NCI-H526 (cell line): ENCODE results near the gene DGLUCY.
A peak's percentile ranks its signal among the peaks of the same experiment; 100 is the strongest.
"Not testable (repeated sequence)": the region's sequence is repeated elsewhere in the genome, so short reads cannot be mapped to it uniquely, and the experiment has no call there.

Experiments
- DNase-seq, 2 experiments: peaks; one replicate each; lab custom pipeline; 2025; lab: John Stamatoyannopoulos, UW

DGLUCY gene

GRCh38 chr14:91108941-91109611, 4.8 kb upstream of the DGLUCY start:
- no peak for DNase-seq

- DNase-seq: no peak
Observed at GRCh38 chr14:91111443-91111842, 2.4 kb upstream of the DGLUCY start.

GRCh38 chr14:91112194-91112593, 1.7 kb upstream of the DGLUCY start:
- peak in 1 of 2 experiments; percentile 19 for DNase-seq

- DNase-seq: peak in 1 of 2 experiments; percentile 76
Observed at GRCh38 chr14:91114079-91115065, 499 bp downstream of the DGLUCY start.

GRCh38 chr14:91115986-91116770, 2.3 kb downstream of the DGLUCY start:
- DNase-seq: no peak

GRCh38 chr14:91116913-91117588, 3.2 kb downstream of the DGLUCY start:
- DNase-seq: no peak

- no peak for DNase-seq
Observed at GRCh38 chr14:91117960-91118359, 4.1 kb downstream of the DGLUCY start.

- DNase-seq: no peak
Observed at GRCh38 chr14:91118511-91119068, 4.7 kb downstream of the DGLUCY start.

GRCh38 chr14:91119556-91120311, 5.9 kb downstream of the DGLUCY start:
- DNase-seq: no peak

- no peak for DNase-seq
Observed at GRCh38 chr14:91123201-91123600, 9.3 kb downstream of the DGLUCY start.

- DNase-seq: not testable (repeated sequence)
Observed at GRCh38 chr14:91124406-91125270, 10.8 kb downstream of the DGLUCY start.

GRCh38 chr14:91125271-91125660, 11.4 kb downstream of the DGLUCY start:
- no peak for DNase-seq

GRCh38 chr14:91125801-91126200, 11.9 kb downstream of the DGLUCY start:
- DNase-seq: no peak

GRCh38 chr14:91126761-91127160, 12.9 kb downstream of the DGLUCY start:
- DNase-seq: no peak

GRCh38 chr14:91127401-91127801, 13.5 kb downstream of the DGLUCY start:
- DNase-seq: peak in 1 of 2 experiments; percentile 32

GRCh38 chr14:91127924-91128323, 14.1 kb downstream of the DGLUCY start:
- no peak for DNase-seq

- DNase-seq: no peak
Observed at GRCh38 chr14:91128699-91129098, 14.8 kb downstream of the DGLUCY start.

GRCh38 chr14:91129261-91129660, 15.4 kb downstream of the DGLUCY start:
- no peak for DNase-seq

GRCh38 chr14:91135039-91135438, 21.2 kb downstream of the DGLUCY start:
- no peak for DNase-seq
